Liver (tissue), 9 donors: Measurements from ENCODE around the gene RAB11FIP5. TPM values are rescaled to one million over a fixed set of nuclear protein-coding genes. Genes with fewer than 3 reads are reported as not detected.

ENCODE experiments used
- DNase-seq: peaks from one replicate; pipeline ENCODE4 v3.0.0-alpha.2; 2017; ENCODE audit warnings: low spot score
- H3K27ac ChIP-seq, 2 donors: one replicate each; pipeline ENCODE4 v1.7.0; 2013; ENCODE audit warnings: inconsistent platforms in 2 of 2, low read length in 2 of 2, control low read depth in 1 of 2, low read depth in 1 of 2, mild to moderate bottlenecking in 1 of 2
- H3K27me3 ChIP-seq, 4 donors: one replicate each; pipeline versions ENCODE4 v1.6.1 to v1.7.0; 2013; ENCODE audit warnings: low read length in 3 of 4, inconsistent platforms in 1 of 4, mild to moderate bottlenecking in 1 of 4, moderate library complexity in 1 of 4; ENCODE audit not compliant: control insufficient read depth in 4 of 4, insufficient read depth in 4 of 4
- H3K36me3 ChIP-seq, 4 donors: one replicate each; pipeline versions ENCODE4 v1.6.1 to v1.7.0; 2013; ENCODE audit warnings: low read length in 3 of 4, mild to moderate bottlenecking in 3 of 4, low read depth in 1 of 4, moderate library complexity in 1 of 4; ENCODE audit not compliant: control insufficient read depth in 4 of 4, insufficient read depth in 3 of 4
- H3K4me1 ChIP-seq, 4 donors: one replicate each; pipeline versions ENCODE4 v1.6.1 to v1.7.0; 2013; ENCODE audit warnings: low read length in 3 of 4, mild to moderate bottlenecking in 3 of 4, moderate library complexity in 1 of 4; ENCODE audit not compliant: control insufficient read depth in 4 of 4, insufficient read depth in 4 of 4
- H3K4me3 ChIP-seq, 3 donors: one replicate each; pipeline versions ENCODE4 v1.6.1 to v1.7.0; 2013; ENCODE audit warnings: low read length in 3 of 3, control low read depth in 1 of 3, low read depth in 1 of 3, mild to moderate bottlenecking in 1 of 3
- H3K9ac ChIP-seq, 2 donors: one replicate each; pipeline ENCODE4 v1.7.0; 2013; ENCODE audit warnings: low read length in 2 of 2, mild to moderate bottlenecking in 2 of 2, moderate library complexity in 2 of 2, control low read depth in 1 of 2, low read depth in 1 of 2
- H3K9me3 ChIP-seq, 4 donors: one replicate each; pipeline versions ENCODE4 v1.6.1 to v1.7.0; 2013; ENCODE audit warnings: low read length in 3 of 4; ENCODE audit not compliant: control insufficient read depth in 4 of 4
- CTCF ChIP-seq: fragments of 150-350 bp; IDR thresholded peaks from 2 replicates; pipeline ENCODE4 v1.5.1; 2017; ENCODE audit warnings: improper control_type of control experiment, low read depth, low read length; ENCODE audit not compliant: missing input control
- EGR1 ChIP-seq, 2 donors: IDR thresholded peaks; 2 replicates each; pipeline ENCODE4 v1.6.1; 2016 to 2018; ENCODE audit warnings: antibody characterized with exemption in 2 of 2, low read depth in 2 of 2
- FOXA1 ChIP-seq: IDR thresholded peaks from 2 replicates; pipeline ENCODE4 v1.6.1; 2016; ENCODE audit warnings: antibody characterized with exemption
- FOXA2 ChIP-seq: IDR thresholded peaks from 2 replicates; pipeline ENCODE4 v1.6.1; 2016; ENCODE audit warnings: antibody characterized with exemption
- GABPA ChIP-seq, 2 donors: IDR thresholded peaks in 1 of 2; conservative IDR thresholded peaks in 1 of 2; 2 replicates each; pipeline ENCODE4 v1.6.1; 2016; ENCODE audit warnings: antibody characterized with exemption in 2 of 2, mild to moderate bottlenecking in 1 of 2, moderate library complexity in 1 of 2
- HNF4A ChIP-seq, 2 donors: conservative IDR thresholded peaks; 2 replicates each; pipeline ENCODE4 v1.6.1; 2016; ENCODE audit warnings: antibody characterized with exemption in 2 of 2, mild to moderate bottlenecking in 2 of 2
- HNF4G ChIP-seq: IDR thresholded peaks from 2 replicates; pipeline ENCODE4 v1.6.1; 2016; ENCODE audit warnings: antibody characterized with exemption
- JUND ChIP-seq, 2 donors: IDR thresholded peaks; 2 replicates each; pipeline ENCODE4 v1.6.1; 2016; ENCODE audit warnings: antibody characterized with exemption in 2 of 2
- NR2F2 ChIP-seq: IDR thresholded peaks from 2 replicates; pipeline ENCODE4 v1.6.1; 2016; ENCODE audit warnings: antibody characterized with exemption
- RAD21 ChIP-seq, 2 donors: IDR thresholded peaks; 2 replicates each; pipeline ENCODE4 v1.6.1; 2016; ENCODE audit warnings: antibody characterized with exemption in 2 of 2, mild to moderate bottlenecking in 2 of 2
- RXRA ChIP-seq, 2 donors: IDR thresholded peaks; 2 replicates each; pipeline ENCODE4 v1.6.1; 2017 to 2018; ENCODE audit warnings: antibody characterized with exemption in 2 of 2, mild to moderate bottlenecking in 1 of 2
- SP1 ChIP-seq: IDR thresholded peaks from 2 replicates; pipeline ENCODE4 v1.6.1; 2018; ENCODE audit warnings: antibody characterized with exemption, mild to moderate bottlenecking
- TAF1 ChIP-seq: conservative IDR thresholded peaks from 2 replicates; pipeline ENCODE4 v1.6.1; 2016; ENCODE audit warnings: antibody characterized with exemption, mild to moderate bottlenecking
- YY1 ChIP-seq: IDR thresholded peaks from 2 replicates; pipeline ENCODE4 v1.6.1; 2016; ENCODE audit warnings: antibody characterized with exemption, mild to moderate bottlenecking
- ZBTB33 ChIP-seq: IDR thresholded peaks from 2 replicates; pipeline ENCODE4 v1.6.1; 2016; ENCODE audit warnings: antibody characterized with exemption
- WGBS: extraction: QIAGEN DNeasy Blood & Tissue Kit; methylation state at CpG from one replicate; pipeline ENCODE4 v1.1.7; 2013; 5-methylcytosine and 5-hydroxymethylcytosine counted together
- polyA plus RNA-seq, 2 donors: library from polyadenylated mRNA; stranded (reverse) in 1 of 2; unstranded in 1 of 2; fragments of 200-250 nt in 1 of 2; fragments of >200 nt in 1 of 2; fragmentation: Nextera tagmentation in 1 of 2; extraction: Ambion mirVana in 1 of 2; gene quantifications; one replicate each; pipeline versions ENCODE4 v1.2.1 to v1.2.3, GENCODE V29; 2013 to 2015
- total RNA-seq, 2 donors: library from RNA; depleted of rRNA; stranded (reverse); fragments of >200 nt; gene quantifications; one replicate each; pipeline ENCODE4 v1.2.3, GENCODE V29; 2014
- TF ChIP-seq, protein P1 (sequence below): IDR thresholded peaks from 2 replicates; pipeline ENCODE4 v1.6.1; 2016; ENCODE audit warnings: antibody characterized with exemption
- TF ChIP-seq, protein P2 (sequence below): IDR thresholded peaks from 2 replicates; pipeline ENCODE4 v1.6.1; 2016; ENCODE audit warnings: antibody characterized with exemption
- TF ChIP-seq, protein P3 (sequence below): IDR thresholded peaks from 2 replicates; pipeline ENCODE4 v1.6.1; 2016; ENCODE audit warnings: antibody characterized with exemption, mild to moderate bottlenecking
- donor health status: healthy.
- donor health status: healthy.
- donor health status: healthy.
- donor health status: healthy.
- donor health status: healthy.

RAB11FIP5 gene
- total and polyA plus RNA-seq, 4 donors = 2.8 to 8.1 (median 5.4) TPM

DNA sequence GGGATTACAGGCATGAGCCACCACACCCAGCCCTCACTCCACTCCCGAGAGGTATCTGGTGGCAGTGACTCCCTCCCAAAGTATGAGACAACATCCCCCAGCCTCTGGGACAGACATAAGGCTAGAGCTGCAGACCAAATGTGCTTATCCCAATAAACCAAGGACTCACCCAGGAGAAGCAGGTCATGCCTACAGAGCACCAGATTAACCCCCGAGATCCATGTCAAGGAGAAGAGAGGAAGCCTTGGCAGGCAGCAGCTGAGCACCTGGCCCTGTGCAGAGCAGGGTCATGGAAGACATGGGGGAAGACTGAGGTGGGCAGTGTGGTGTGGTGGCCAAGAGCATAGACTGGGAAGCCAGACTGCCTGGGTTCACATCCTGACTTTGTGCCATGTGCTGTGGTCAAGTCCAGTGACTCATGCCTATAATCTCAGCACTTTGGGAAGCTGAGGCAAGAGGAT lies 7.2 kb downstream of the RAB11FIP5 start:
- Histone ChIP-seq H3K4me1 (no peaks in the 10 kb centered on the region), H3K27ac (no peak overlapping the region), H3K9me3 (no peaks in the 10 kb centered on the region), H3K4me3 (no peak overlapping the region), H3K9ac (no peak overlapping the region), H3K36me3 (no peaks in the 10 kb centered on the region), H3K27me3 (no peaks in the 10 kb centered on the region)
- WGBS = over 99% methylated on average over 2 of the region's 2 CpGs
- DNase-seq = no peak
- TF ChIP-seq FOXA1 = no peak
- TF ChIP-seq TAF1 = no peak
- TF ChIP-seq, protein P1, sequence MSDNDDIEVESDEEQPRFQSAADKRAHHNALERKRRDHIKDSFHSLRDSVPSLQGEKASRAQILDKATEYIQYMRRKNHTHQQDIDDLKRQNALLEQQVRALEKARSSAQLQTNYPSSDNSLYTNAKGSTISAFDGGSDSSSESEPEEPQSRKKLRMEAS = no peak
- TF ChIP-seq HNF4A (conservative IDR thresholded peaks at IDR 0.05) = no peak
- TF ChIP-seq, protein P2, sequence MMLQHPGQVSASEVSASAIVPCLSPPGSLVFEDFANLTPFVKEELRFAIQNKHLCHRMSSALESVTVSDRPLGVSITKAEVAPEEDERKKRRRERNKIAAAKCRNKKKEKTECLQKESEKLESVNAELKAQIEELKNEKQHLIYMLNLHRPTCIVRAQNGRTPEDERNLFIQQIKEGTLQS = no peak
- no peak for TF ChIP-seq RXRA (IDR thresholded peaks at IDR 0.05)
- no peak for TF ChIP-seq HNF4G
- TF ChIP-seq FOXA2 = no peak
- TF ChIP-seq SP1 = no peak
- no peak for TF ChIP-seq EGR1 (IDR thresholded peaks at IDR 0.05; ENCODE audit: low read depth in 2 of 2)
- TF ChIP-seq JUND (IDR thresholded peaks at IDR 0.05) = no peak
- no peak for TF ChIP-seq NR2F2
- TF ChIP-seq YY1 = no peak
- TF ChIP-seq GABPA (IDR thresholded peaks at IDR 0.05 in 1 of 2, conservative IDR thresholded peaks at IDR 0.05 in 1 of 2) = no peak
- no peak for TF ChIP-seq CTCF
- TF ChIP-seq, protein P3, sequence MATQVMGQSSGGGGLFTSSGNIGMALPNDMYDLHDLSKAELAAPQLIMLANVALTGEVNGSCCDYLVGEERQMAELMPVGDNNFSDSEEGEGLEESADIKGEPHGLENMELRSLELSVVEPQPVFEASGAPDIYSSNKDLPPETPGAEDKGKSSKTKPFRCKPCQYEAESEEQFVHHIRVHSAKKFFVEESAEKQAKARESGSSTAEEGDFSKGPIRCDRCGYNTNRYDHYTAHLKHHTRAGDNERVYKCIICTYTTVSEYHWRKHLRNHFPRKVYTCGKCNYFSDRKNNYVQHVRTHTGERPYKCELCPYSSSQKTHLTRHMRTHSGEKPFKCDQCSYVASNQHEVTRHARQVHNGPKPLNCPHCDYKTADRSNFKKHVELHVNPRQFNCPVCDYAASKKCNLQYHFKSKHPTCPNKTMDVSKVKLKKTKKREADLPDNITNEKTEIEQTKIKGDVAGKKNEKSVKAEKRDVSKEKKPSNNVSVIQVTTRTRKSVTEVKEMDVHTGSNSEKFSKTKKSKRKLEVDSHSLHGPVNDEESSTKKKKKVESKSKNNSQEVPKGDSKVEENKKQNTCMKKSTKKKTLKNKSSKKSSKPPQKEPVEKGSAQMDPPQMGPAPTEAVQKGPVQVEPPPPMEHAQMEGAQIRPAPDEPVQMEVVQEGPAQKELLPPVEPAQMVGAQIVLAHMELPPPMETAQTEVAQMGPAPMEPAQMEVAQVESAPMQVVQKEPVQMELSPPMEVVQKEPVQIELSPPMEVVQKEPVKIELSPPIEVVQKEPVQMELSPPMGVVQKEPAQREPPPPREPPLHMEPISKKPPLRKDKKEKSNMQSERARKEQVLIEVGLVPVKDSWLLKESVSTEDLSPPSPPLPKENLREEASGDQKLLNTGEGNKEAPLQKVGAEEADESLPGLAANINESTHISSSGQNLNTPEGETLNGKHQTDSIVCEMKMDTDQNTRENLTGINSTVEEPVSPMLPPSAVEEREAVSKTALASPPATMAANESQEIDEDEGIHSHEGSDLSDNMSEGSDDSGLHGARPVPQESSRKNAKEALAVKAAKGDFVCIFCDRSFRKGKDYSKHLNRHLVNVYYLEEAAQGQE = no peak

DNA sequence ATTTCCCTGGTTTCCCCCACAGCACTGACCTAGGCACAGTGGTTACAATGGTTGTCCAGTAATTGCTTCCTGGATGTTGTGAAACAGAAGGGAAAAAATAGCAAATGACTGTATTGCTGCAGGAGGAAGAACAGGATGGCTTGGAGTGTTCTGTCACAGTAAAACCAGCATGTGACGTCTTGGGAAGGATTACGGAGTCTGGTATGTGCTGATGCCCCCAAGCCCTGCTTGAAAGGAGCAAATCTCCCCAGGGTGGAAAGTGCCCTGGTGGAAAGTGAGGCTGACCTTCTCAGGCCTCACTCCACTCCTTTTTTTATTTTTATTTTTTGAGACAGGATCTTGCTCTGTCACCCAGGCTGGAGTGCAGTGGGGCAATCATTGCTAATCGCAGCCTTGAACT lies 7.8 kb downstream of the RAB11FIP5 start:
- no peaks in the 10 kb centered on the region for H3K36me3 ChIP-seq
- no peak overlapping the region for H3K4me3 ChIP-seq
- no peaks in the 10 kb centered on the region for H3K9me3 ChIP-seq
- no peaks in the 10 kb centered on the region for H3K27me3 ChIP-seq
- TF ChIP-seq FOXA2 (no peak), CTCF (no peak), NR2F2 (no peak), JUND (IDR thresholded peaks at IDR 0.05) (no peak), RAD21 (IDR thresholded peaks at IDR 0.05) (no peak), EGR1 (IDR thresholded peaks at IDR 0.05; ENCODE audit: low read depth in 2 of 2) (no peak), HNF4A (conservative IDR thresholded peaks at IDR 0.05) (no peak), TAF1 (no peak), HNF4G (no peak), FOXA1 (no peak), GABPA (IDR thresholded peaks at IDR 0.05 in 1 of 2, conservative IDR thresholded peaks at IDR 0.05 in 1 of 2) (no peak), ZBTB33 (no peak), SP1 (no peak)
- TF ChIP-seq, protein P1 = no peak
- TF ChIP-seq, protein P2 = no peak
- no peak overlapping the region for H3K9ac ChIP-seq
- no peak for DNase-seq
- WGBS = 94% methylated on average over 3 of the region's 3 CpGs
- no peak overlapping the region for H3K27ac ChIP-seq
- H3K4me1 ChIP-seq = no peaks in the 10 kb centered on the region
